ENCODE measurements around the gene CDK12. TPM values are rescaled to one million over a fixed set of nuclear protein-coding genes. Genes with fewer than 3 reads are reported as not detected.
"Not testable (repeated sequence)": the region's sequence is repeated elsewhere in the genome, so short reads cannot be mapped to it uniquely, and the experiment has no call there.

Gene CDK12
- total RNA-seq, 1 donor from 2014 or later = 63.0 TPM

DNA sequence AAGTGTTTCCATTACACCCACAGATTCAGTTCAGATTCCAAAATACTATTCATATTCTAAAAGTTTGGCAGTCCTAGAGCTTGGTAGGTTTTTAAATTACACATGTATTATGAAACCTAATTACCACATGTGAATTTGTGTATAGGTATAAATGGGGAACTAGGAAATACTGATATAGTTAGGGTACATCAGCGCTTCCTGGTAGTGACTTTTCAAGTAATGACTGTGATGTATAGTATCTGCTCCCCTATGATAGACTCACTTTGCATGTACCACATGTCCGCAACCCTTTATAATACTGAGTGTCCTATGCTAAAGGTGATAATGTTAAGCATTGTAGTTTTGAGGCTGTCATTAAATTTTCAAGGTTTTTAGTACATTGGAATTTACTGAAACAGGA is 22.9 kb downstream of the CDK12 start:
- H3K4me1 Mint-ChIP-seq (ENCODE audit: unreplicated experiment) = no peaks in the 10 kb centered on the region
- H3K36me3 Mint-ChIP-seq (ENCODE audit: low read depth, unreplicated experiment) = peaks cover 6% of the 10 kb centered on the region
- no peak overlapping the region for H3K4me3 Mint-ChIP-seq (ENCODE audit: unreplicated experiment)
- no peaks in the 10 kb centered on the region for H3K27me3 Mint-ChIP-seq (ENCODE audit: unreplicated experiment)
- TF ChIP-seq, protein P1, sequence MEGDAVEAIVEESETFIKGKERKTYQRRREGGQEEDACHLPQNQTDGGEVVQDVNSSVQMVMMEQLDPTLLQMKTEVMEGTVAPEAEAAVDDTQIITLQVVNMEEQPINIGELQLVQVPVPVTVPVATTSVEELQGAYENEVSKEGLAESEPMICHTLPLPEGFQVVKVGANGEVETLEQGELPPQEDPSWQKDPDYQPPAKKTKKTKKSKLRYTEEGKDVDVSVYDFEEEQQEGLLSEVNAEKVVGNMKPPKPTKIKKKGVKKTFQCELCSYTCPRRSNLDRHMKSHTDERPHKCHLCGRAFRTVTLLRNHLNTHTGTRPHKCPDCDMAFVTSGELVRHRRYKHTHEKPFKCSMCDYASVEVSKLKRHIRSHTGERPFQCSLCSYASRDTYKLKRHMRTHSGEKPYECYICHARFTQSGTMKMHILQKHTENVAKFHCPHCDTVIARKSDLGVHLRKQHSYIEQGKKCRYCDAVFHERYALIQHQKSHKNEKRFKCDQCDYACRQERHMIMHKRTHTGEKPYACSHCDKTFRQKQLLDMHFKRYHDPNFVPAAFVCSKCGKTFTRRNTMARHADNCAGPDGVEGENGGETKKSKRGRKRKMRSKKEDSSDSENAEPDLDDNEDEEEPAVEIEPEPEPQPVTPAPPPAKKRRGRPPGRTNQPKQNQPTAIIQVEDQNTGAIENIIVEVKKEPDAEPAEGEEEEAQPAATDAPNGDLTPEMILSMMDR (IDR thresholded peaks at IDR 0.05; ENCODE audit: unreplicated experiment) = no peak
- H3K9me3 Mint-ChIP-seq (ENCODE audit: unreplicated experiment) = no peaks in the 10 kb centered on the region
- DNase-seq (ENCODE audit: low spot score) = no peak
- no peak overlapping the region for H3K27ac Mint-ChIP-seq (ENCODE audit: unreplicated experiment)

DNA sequence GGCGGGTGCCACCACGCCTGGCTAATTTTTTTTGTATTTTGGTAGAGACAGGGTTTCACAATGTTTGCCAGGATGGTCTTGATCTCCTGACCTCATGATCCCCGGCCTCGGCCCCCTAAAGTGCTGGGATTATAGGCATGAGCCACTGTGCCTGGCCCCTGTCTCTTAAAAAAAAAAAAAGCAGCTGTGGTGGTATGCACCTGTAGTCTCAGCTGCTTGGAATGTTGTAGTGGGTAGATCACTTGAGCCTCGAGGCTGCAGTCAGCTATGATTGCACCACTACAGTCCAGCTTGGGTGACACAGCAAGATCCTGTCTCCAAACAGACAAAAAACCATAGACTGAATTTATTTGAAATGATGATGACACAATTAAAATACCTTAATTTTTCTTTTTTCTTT is 24.3 kb downstream of the CDK12 start:
- Mint-ChIP-seq H3K4me3 (ENCODE audit: unreplicated experiment) (no peak overlapping the region), H3K9me3 (ENCODE audit: unreplicated experiment) (no peaks in the 10 kb centered on the region), H3K27me3 (ENCODE audit: unreplicated experiment) (no peaks in the 10 kb centered on the region), H3K36me3 (ENCODE audit: low read depth, unreplicated experiment) (peaks cover 6% of the 10 kb centered on the region), H3K27ac (ENCODE audit: unreplicated experiment) (no peak overlapping the region), H3K4me1 (ENCODE audit: unreplicated experiment) (no peaks in the 10 kb centered on the region)
- DNase-seq (ENCODE audit: low spot score) = no peak
- TF ChIP-seq, protein P1 (IDR thresholded peaks at IDR 0.05; ENCODE audit: unreplicated experiment) = no peak

DNA sequence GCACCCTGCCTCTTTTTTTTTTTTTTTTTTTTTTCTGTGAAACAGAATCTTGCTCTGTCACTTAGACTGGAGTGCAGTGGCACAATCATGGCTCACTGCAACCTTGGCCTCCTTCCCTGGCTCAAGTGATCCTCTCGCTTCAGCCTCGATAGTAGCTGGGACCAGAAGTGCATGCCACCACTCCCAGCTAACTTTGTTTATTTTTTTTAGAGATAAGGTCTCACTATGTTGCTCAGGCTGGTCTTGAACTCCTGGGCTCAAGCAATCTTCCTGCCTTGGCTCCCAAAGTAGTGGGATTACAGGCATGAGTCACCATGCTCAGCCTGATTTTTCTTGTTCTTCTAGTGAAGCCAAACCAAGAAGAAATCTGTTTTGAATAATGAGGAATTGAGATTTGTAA is 25.0 kb downstream of the CDK12 start:
- no peak for DNase-seq (ENCODE audit: low spot score)
- no peak overlapping the region for H3K27ac Mint-ChIP-seq (ENCODE audit: unreplicated experiment)
- H3K9me3 Mint-ChIP-seq (ENCODE audit: unreplicated experiment) = no peaks in the 10 kb centered on the region
- no peaks in the 10 kb centered on the region for H3K27me3 Mint-ChIP-seq (ENCODE audit: unreplicated experiment)
- peaks cover 6% of the 10 kb centered on the region for H3K36me3 Mint-ChIP-seq (ENCODE audit: low read depth, unreplicated experiment)
- TF ChIP-seq, protein P1 (IDR thresholded peaks at IDR 0.05; ENCODE audit: unreplicated experiment) = no peak
- H3K4me3 Mint-ChIP-seq (ENCODE audit: unreplicated experiment) = no peak overlapping the region
- H3K4me1 Mint-ChIP-seq (ENCODE audit: unreplicated experiment) = no peaks in the 10 kb centered on the region

DNA sequence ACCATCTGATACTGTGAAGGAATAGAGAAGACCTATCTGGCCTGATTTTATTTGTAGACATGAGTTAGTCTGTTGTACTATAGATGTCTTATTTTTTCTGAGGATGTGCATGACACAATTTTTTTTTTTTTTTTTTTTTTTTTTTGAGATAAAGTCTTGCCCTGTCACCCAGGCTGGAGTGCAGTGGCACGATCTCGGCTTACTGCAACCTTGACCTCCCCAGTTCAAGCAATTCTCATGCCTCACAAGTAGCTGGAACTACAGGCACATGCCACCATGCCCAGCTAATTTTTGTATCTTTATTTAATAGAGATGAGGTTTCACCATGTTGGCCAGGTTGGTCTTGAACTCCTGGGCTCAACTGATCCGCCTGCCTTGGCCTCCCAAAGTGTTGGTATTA is 26.2 kb downstream of the CDK12 start:
- H3K27ac Mint-ChIP-seq (ENCODE audit: unreplicated experiment); H3K9me3 Mint-ChIP-seq (ENCODE audit: unreplicated experiment); H3K4me1 Mint-ChIP-seq (ENCODE audit: unreplicated experiment); DNase-seq (ENCODE audit: low spot score); H3K36me3 Mint-ChIP-seq (ENCODE audit: low read depth, unreplicated experiment); H3K27me3 Mint-ChIP-seq (ENCODE audit: unreplicated experiment); H3K4me3 Mint-ChIP-seq (ENCODE audit: unreplicated experiment): not testable (repeated sequence)

DNA sequence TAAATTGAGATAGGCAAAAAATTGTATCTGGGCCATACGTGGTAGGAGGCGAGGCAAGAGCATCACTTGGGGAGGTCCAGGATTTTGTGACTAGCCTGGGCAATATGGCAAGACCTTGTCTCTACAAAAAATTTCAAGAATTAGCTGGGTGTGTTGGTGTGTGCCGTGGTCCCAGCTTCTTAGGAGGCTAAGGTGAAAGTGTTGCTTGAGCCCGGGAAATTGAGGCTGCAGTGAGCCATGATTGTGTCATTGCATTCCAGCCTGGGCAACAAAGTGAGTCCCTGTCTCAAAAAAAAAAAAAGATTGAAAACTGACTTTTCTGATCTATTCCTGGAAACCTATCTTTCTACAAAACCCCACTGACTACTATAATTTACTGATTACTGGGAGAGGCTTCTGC is 26.7 kb downstream of the CDK12 start:
- H3K27ac Mint-ChIP-seq (ENCODE audit: unreplicated experiment) = peak overlapping the region; percentile 18
- H3K4me3 Mint-ChIP-seq (ENCODE audit: unreplicated experiment) = no peak overlapping the region
- no peaks in the 10 kb centered on the region for H3K27me3 Mint-ChIP-seq (ENCODE audit: unreplicated experiment)
- H3K36me3 Mint-ChIP-seq (ENCODE audit: low read depth, unreplicated experiment) = peaks cover 10% of the 10 kb centered on the region
- no peaks in the 10 kb centered on the region for H3K4me1 Mint-ChIP-seq (ENCODE audit: unreplicated experiment)
- DNase-seq (ENCODE audit: low spot score) = no peak
- TF ChIP-seq, protein P1 (IDR thresholded peaks at IDR 0.05; ENCODE audit: unreplicated experiment) = no peak
- H3K9me3 Mint-ChIP-seq (ENCODE audit: unreplicated experiment) = no peaks in the 10 kb centered on the region

DNA sequence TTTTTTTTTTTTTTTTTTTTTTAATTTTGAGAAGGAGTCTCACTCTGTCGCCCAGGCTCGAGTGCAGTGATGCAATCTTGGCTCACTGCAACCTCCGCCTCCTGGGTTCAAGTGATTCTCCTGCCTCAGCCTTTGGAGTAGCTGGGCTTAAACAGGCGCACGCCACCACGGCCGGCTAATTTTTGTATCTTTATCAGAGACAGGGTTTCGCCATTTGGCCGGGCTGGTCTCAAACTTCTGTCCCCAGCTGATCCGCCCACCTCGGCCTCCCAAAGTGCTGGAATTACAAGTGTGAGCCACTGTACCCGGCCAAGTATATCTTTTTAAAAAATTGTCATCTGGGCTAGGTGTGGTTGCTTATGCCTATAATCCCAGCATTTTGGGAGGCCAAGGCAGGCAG is 35.6 kb downstream of the CDK12 start:
- H3K27me3 Mint-ChIP-seq (ENCODE audit: unreplicated experiment); DNase-seq (ENCODE audit: low spot score); H3K4me1 Mint-ChIP-seq (ENCODE audit: unreplicated experiment); H3K27ac Mint-ChIP-seq (ENCODE audit: unreplicated experiment); H3K4me3 Mint-ChIP-seq (ENCODE audit: unreplicated experiment); H3K9me3 Mint-ChIP-seq (ENCODE audit: unreplicated experiment): not testable (repeated sequence)
- H3K36me3 Mint-ChIP-seq (ENCODE audit: low read depth, unreplicated experiment) = peaks cover 17% of the 10 kb centered on the region
